Measurements from ENCODE around the gene ERLIN1.

GRCh38 chr10:100222529-100222928 lies 36.7 kb upstream of the ERLIN1 start:
- no peak for TF ChIP-seq CTCF (IDR thresholded peaks at IDR 0.05)
- no peak for TF ChIP-seq POLR2A (IDR thresholded peaks at IDR 0.05)

Data from lower leg skin (tissue), 3 donors.